Spleen (tissue), 11 donors: Measurements from ENCODE around the gene HSPA2. TPM values are rescaled to one million over a fixed set of nuclear protein-coding genes. Genes with fewer than 3 reads are reported as not detected.
A peak's percentile ranks its signal among the peaks of the same experiment; 100 is the strongest.

ENCODE experiments used
- DNase-seq: peaks from one replicate; pipeline ENCODE4 v3.0.0-alpha.2; 2020
- H3K27ac ChIP-seq, 8 donors: fragments of 200-600 bp; sonication (generic) in 7 of 8; 1 replicate in 4 of 8; 2 replicates in 4 of 8; pipeline versions ENCODE4 v1.5.0 to v1.8.0; 2016 to 2021; ENCODE audit warnings: inconsistent platforms in 4 of 8, mild to moderate bottlenecking in 4 of 8, moderate library complexity in 1 of 8
- H3K27me3 ChIP-seq, 7 donors: fragments of 200-600 bp; sonication (generic) in 6 of 7; replicated peaks in 1 of 7; 1 replicate in 4 of 7; 2 replicates in 3 of 7; pipeline versions ENCODE4 v1.5.0 to v1.8.0; 2016 to 2021; ENCODE audit warnings: inconsistent platforms in 3 of 7, mild to moderate bottlenecking in 1 of 7
- H3K36me3 ChIP-seq, 6 donors: fragments of 200-600 bp; sonication (generic) in 5 of 6; 1 replicate in 4 of 6; 2 replicates in 2 of 6; pipeline versions ENCODE4 v1.5.0 to v1.8.0; 2016 to 2021; ENCODE audit warnings: inconsistent platforms in 2 of 6
- H3K4me1 ChIP-seq, 6 donors: fragments of 200-600 bp; sonication (generic) in 5 of 6; 1 replicate in 3 of 6; 2 replicates in 3 of 6; pipeline versions ENCODE4 v1.5.0 to v1.8.0; 2016 to 2021; ENCODE audit warnings: inconsistent platforms in 3 of 6
- H3K4me3 ChIP-seq, 8 donors: fragments of 200-600 bp; sonication (generic) in 7 of 8; 1 replicate in 4 of 8; 2 replicates in 4 of 8; pipeline versions ENCODE4 v1.5.0 to v1.8.0; 2016 to 2021; ENCODE audit warnings: inconsistent platforms in 4 of 8, mild to moderate bottlenecking in 4 of 8, moderate library complexity in 2 of 8
- H3K9me3 ChIP-seq, 8 donors: fragments of 200-600 bp; sonication (generic) in 7 of 8; 1 replicate in 4 of 8; 2 replicates in 4 of 8; pipeline versions ENCODE4 v1.5.0 to v1.8.0; 2016 to 2021; ENCODE audit warnings: inconsistent platforms in 4 of 8
- CTCF ChIP-seq, 11 experiments: fragments of 200-600 bp in 7 of 11; fragments of 450-650 bp in 4 of 11; sonication (generic) in 4 of 11; IDR thresholded peaks in 8 of 11; conservative IDR thresholded peaks in 3 of 11; 1 replicate in 7 of 11; 2 replicates in 4 of 11; pipeline versions ENCODE4 v1.4.0 to v1.8.0; 2016 to 2021; ENCODE audit warnings: antibody characterized with exemption in 11 of 11, inconsistent platforms in 4 of 11, mild to moderate bottlenecking in 1 of 11
- POLR2A ChIP-seq, 3 donors: fragments of 450-650 bp; IDR thresholded peaks; one replicate each; pipeline ENCODE4 v1.5.1; 2017; ENCODE audit warnings: antibody characterized with exemption in 3 of 3, mild to moderate bottlenecking in 1 of 3
- POLR2AphosphoS5 ChIP-seq, 3 donors: sonication (generic); formaldehyde crosslinking; IDR thresholded peaks; one replicate each; pipeline ENCODE4 v1.5.1; 2017; ENCODE audit warnings: antibody characterized with exemption in 3 of 3
- WGBS, 5 donors: extraction: QIAGEN DNeasy Blood & Tissue Kit in 3 of 5; methylation state at CpG; one replicate each; pipeline versions ENCODE4 v1.1.5 to v1.1.7; 2013 to 2018; 5-methylcytosine and 5-hydroxymethylcytosine counted together
- intact Hi-C: fragments of 100-400 bp; cut with DNase I; formaldehyde crosslinking; loops from one replicate; pipeline ENCODE4 v1.15.0; 2023; ENCODE audit warnings: low total_unique reads
- polyA plus RNA-seq, 3 donors: library from polyadenylated mRNA; stranded (reverse); fragments of 200-250 nt; gene quantifications; one replicate each; pipeline ENCODE4 v1.2.1, GENCODE V29; 2013
- total RNA-seq, 7 donors: library from RNA; depleted of rRNA in 3 of 7; stranded (reverse); fragments of >200 nt in 3 of 7; fragmentation: NEBNext Ultra II Directional in 4 of 7; extraction: Animal tissue kit (Norgen Biotek cat#: 25700) in 4 of 7; gene quantifications; one replicate each; pipeline versions ENCODE4 v1.1.0 to v1.2.1, GENCODE V29; 2016 to 2021
- donor health status: healthy with polysubstance abuse.
- donor health status: DM: no; HTN: no; CAD: no; lungs with moderate emphysema.
- donor health status: DM: no; HTN: no; CAD: no.
- donor health status: Bipolar disorder and iron deficiency.
- donor health status: healthy.
- donor health status: DM: no; HTN: no; CAD: no.
- donor health status: DM: yes; HTN: yes; CAD: no.

HSPA2 gene
- total and polyA plus RNA-seq, 10 donors, result 3.9 to 53.8 (median 23.6) TPM

- WGBS, 5 donors, result 5 to 8% (median 6%) methylated on average over 38 to 54 of the region's 54 CpGs
- Histone ChIP-seq H3K4me3 (peak within 1 kb of the TSS; percentile 27 to 66 (median 32)), H3K9me3 (no peaks in the 10 kb centered on the region), H3K36me3 (no peaks in the 10 kb centered on the region), H3K27me3 (peaks cover 0 to 39% (median 11%) of the 10 kb centered on the region in 7 donors), H3K27ac (no peak within 1 kb of the TSS), H3K4me1 (peaks cover 10 to 19% (median 17%) of the 10 kb centered on the region in 6 donors)
- intact Hi-C loops, result loop anchor here (10.0 kb wide), 1 partner anchor 75 kb away; no protein-coding TSS in a partner anchor
- TF ChIP-seq POLR2AphosphoS5 (IDR thresholded peaks at IDR 0.05), result peak; percentile 33 to 62 (median 49)
- no peak for TF ChIP-seq POLR2A (IDR thresholded peaks at IDR 0.05)
- TF ChIP-seq CTCF (IDR thresholded peaks at IDR 0.05 in 8 of 11, conservative IDR thresholded peaks at IDR 0.05 in 3 of 11), result peak in 1 of 11 experiments; percentile 12
- DNase-seq, result peak; percentile 87
These were observed 9.5 kb downstream of the HSPA2 start, which contains the start of gene PPP1R36 for GRCh38 chr14:64549791-64550620. PPP1R36 (plus strand) TSS chr14:64549961; CDS start chr14:64549998, 37 bp downstream.

- Histone ChIP-seq H3K9me3 (no peaks in the 10 kb centered on the region), H3K27ac (no peak overlapping the region), H3K4me1 (peaks cover 10 to 19% (median 17%) of the 10 kb centered on the region in 6 donors), H3K27me3 (peaks cover 0 to 39% (median 11%) of the 10 kb centered on the region in 7 donors), H3K36me3 (no peaks in the 10 kb centered on the region), H3K4me3 (no peak overlapping the region)
- TF ChIP-seq CTCF (IDR thresholded peaks at IDR 0.05 in 8 of 11, conservative IDR thresholded peaks at IDR 0.05 in 3 of 11), result no peak
- no peak for TF ChIP-seq POLR2AphosphoS5 (IDR thresholded peaks at IDR 0.05)
- TF ChIP-seq POLR2A (IDR thresholded peaks at IDR 0.05), result no peak
- WGBS, 5 donors, result 56 to 69% (median 57%) methylated on average over 7 of the region's 7 CpGs
- no peak for DNase-seq
- intact Hi-C loops, result no loop called here
These were observed 10.2 kb downstream of the HSPA2 start for GRCh38 chr14:64550621-64551333.

- H3K36me3 ChIP-seq, result no peaks in the 10 kb centered on the region
- no peak overlapping the region for H3K4me3 ChIP-seq
- intact Hi-C loops, result no loop called here
- H3K4me1 ChIP-seq, result peaks cover 8 to 13% (median 10%) of the 10 kb centered on the region in 6 donors
- H3K27me3 ChIP-seq, result peaks cover 0 to 18% (median 11%) of the 10 kb centered on the region in 7 donors
- no peak for DNase-seq
- TF ChIP-seq POLR2A (IDR thresholded peaks at IDR 0.05) (no peak), CTCF (IDR thresholded peaks at IDR 0.05 in 8 of 11, conservative IDR thresholded peaks at IDR 0.05 in 3 of 11) (no peak), POLR2AphosphoS5 (IDR thresholded peaks at IDR 0.05) (no peak)
- H3K27ac ChIP-seq, result no peak overlapping the region
- 80 to 90% (median 87%) methylated on average over 4 of the region's 4 CpGs for WGBS, 5 donors
- H3K9me3 ChIP-seq, result no peaks in the 10 kb centered on the region
These were observed 14.0 kb downstream of the HSPA2 start for GRCh38 chr14:64554556-64554955.
